ENCODE results near the gene SMIM21.

- TF ChIP-seq CTCF (conservative IDR thresholded peaks at IDR 0.05; ENCODE audit: low read depth, low read length) (no peak), EZH2 (IDR thresholded peaks at IDR 0.05; ENCODE audit: low read length, unreplicated experiment) (no peak), EZH2phosphoT487 (IDR thresholded peaks at IDR 0.05; ENCODE audit: borderline replicate concordance, low read length) (no peak)
Observed at GRCh38 chr18:75369026-75369721, 58.3 kb downstream of the SMIM21 start.
